Adrenal gland (tissue), 5 donors: ENCODE data around the gene RRP15.

Experiments
- POLR2A ChIP-seq, 2 donors: fragments of 450-650 bp; IDR thresholded peaks; one replicate each; pipeline ENCODE4 v1.6.1; 2017; ENCODE audit warnings: antibody characterized with exemption in 2 of 2, mild to moderate bottlenecking in 2 of 2, moderate library complexity in 1 of 2
- TF ChIP-seq, protein P1 (sequence below), 6 experiments: fragments of 450-650 bp in 4 of 6; fragments of 200-600 bp in 2 of 6; sonication (generic) in 1 of 6; IDR thresholded peaks; 1 replicate in 5 of 6; 2 replicates in 1 of 6; pipeline versions ENCODE4 v1.5.1 to v1.8.0; 2016 to 2021; ENCODE audit warnings: antibody characterized with exemption in 6 of 6, mild to moderate bottlenecking in 2 of 6, moderate library complexity in 1 of 6
- donor health status: DM: no; HTN: no; CAD: no.

DNA sequence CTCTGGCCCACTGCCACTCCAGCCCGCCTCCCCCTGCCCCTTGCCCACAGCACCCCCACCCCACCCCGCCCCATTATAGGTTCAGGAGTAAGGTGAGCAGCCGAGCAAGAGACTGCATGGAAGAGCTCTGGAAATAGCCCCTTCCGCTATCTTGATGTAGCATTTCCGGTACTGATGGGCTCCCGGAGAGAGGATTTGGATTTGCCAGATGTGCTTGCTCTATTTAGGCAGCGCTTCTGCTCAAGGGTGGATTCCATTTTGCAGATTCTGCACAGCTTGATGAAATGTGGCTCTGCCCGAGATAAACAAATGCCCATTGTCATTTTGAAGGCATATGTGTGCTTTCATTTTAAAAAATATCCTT lies 67.0 kb downstream of the RRP15 start:
- TF ChIP-seq, protein P1, sequence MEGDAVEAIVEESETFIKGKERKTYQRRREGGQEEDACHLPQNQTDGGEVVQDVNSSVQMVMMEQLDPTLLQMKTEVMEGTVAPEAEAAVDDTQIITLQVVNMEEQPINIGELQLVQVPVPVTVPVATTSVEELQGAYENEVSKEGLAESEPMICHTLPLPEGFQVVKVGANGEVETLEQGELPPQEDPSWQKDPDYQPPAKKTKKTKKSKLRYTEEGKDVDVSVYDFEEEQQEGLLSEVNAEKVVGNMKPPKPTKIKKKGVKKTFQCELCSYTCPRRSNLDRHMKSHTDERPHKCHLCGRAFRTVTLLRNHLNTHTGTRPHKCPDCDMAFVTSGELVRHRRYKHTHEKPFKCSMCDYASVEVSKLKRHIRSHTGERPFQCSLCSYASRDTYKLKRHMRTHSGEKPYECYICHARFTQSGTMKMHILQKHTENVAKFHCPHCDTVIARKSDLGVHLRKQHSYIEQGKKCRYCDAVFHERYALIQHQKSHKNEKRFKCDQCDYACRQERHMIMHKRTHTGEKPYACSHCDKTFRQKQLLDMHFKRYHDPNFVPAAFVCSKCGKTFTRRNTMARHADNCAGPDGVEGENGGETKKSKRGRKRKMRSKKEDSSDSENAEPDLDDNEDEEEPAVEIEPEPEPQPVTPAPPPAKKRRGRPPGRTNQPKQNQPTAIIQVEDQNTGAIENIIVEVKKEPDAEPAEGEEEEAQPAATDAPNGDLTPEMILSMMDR (IDR thresholded peaks at IDR 0.05): no peak
- no peak for TF ChIP-seq POLR2A (IDR thresholded peaks at IDR 0.05)
